Stimulated activated CD8-positive, alpha-beta memory T cell treated with anti-CD3 and anti-CD28 coated beads, Interleukin-12 subunit alpha, Interleukin-12 subunit beta, amount 100 ng/mL, for 24 hours (primary cell): ENCODE measurements around the gene CENPO.

Source experiments
- DNase-seq: peaks from one replicate; pipeline ENCODE4 v3.0.0-alpha.2; 2020; ENCODE audit errors: extremely low read depth

Gene CENPO

DNA sequence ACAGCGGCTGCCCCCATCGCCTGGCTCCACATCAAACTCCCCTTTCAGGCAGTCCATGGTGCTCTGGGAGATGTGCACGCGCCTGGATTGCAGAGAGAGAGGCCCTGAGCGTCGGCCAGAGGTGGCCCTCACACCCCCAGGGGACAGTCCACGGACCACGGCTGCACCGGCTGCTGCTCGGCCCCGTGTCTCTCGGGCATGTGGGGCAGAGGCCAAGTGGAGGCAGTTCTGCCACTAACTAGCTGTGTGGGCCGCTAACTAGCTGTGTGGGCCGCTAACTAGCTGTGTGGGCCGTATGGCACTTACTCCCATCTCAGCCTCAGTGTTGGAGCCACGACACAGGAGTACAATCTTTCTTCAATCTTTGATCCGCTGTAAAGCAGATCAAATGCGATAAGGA, 45.3 kb downstream of the CENPO start:
- no peak for DNase-seq

GRCh38 chr2:24839729-24840128, 46.5 kb downstream of the CENPO start:
- DNase-seq = no peak

DNA sequence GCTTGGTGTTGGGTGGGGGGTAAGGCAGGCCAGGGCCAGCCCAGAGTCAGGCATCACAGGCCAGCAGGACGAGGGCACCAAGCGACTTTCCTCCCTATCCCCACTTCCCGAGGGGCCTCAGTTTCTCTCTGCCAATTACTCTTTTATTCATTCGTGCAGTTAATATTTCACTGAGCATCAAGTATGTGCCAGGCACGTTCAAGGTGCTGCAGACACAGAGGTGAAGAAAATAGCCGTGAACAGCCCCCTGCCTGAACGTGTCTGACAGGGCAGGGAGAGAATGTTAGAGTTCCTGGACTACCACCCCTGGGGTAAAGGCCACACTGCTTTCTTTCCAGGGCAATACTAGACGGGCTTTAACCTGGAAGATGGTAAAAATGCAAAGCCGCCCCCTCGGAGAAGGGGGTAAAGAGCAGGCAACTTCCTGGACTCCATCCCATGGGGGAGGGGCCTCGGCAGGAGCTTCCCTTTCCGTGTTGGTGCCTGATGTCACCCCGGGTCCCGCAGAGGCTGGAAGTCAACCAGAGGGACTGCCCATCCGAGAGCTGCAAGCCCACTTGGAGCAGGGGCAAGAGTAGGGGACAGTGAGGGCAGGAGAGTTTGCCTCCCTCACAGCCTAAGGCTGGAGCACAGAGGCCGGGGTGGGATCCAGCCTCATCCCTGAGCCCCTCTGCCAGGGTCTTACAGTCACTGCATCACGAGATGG, 47.1 kb downstream of the CENPO start:
- no peak for DNase-seq

- no peak for DNase-seq
Measured at GRCh38 chr2:24840962-24841945, 48.0 kb downstream of the CENPO start.

GRCh38 chr2:24842081-24843050, 49.1 kb downstream of the CENPO start:
- DNase-seq = no peak

DNA sequence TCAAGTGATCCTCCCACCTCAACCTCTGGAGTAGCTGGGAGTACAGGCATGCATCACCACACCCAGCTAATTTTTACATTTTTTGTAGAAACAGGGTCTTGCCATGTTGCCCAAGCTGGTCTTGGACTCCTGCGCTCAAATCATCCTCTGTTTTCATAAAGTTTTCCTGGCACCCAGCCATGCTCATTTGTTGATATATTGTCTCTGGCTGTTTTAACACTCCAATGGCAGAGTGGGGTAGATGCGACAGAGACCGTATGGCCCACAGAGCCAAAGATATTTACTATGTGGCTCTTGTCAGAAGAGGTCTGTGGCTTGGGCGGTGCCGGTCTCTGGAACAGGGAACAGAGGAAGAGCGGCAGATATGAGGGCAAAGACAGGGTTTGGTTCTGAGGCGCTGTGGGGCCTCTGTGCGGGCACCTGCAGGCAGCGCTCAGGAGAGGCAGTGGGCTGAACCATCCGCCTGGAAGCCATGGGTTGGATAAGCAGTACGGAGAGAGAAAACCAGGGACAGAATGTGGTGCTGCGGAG, 50.2 kb downstream of the CENPO start:
- no peak for DNase-seq

DNA sequence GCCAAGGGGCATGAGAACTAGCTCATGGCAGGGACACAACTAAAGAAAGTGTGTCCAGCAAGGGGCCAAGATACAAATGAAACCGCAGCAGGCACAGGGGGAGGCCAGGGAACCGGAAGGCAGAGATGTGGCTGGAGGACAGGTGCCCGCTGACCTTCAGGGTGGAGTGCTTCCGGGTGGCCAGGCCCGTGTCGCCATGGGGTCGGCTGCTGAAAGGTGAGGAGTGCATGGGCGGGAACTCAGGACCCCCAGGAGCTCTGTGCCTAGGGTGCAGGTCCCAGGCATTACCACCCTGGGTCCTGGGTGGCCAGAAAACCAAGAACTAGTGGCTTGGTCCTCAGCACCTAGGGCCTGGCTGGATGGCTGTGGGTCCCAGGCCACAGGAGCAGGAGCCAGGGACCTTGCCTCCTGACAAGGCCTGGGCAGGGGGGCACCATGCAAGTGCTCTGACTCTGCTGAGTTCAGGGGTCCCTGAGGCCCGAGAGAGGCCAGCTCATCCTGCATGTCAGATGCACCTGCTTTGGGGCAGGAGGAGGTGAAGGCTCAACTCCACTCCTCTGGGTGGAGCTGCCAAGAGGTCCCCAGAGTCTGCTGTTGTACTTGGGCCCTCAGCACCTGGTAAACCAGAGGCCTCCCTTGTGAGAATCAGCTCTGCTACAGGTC, 50.9 kb downstream of the CENPO start:
- no peak for DNase-seq

DNA sequence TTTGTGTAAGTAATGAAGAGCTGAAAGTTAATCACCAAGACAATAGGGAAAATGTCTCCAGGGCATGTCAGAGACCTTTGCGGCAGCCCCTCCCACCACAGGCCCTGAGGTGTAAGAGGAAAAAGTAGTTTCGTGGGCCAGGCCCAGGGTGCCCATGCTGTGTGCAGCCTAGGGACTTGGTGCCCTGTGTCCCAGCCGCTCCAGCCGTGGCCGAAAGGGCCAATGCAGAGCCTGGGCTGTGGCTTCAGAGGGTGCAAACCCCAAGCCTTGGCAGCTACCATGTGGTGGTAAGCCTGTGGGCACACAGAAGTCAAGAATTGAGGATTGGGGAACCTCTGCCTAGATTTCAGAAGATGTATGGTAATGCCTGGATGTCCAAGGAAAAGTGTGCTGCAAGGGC, 52.5 kb downstream of the CENPO start:
- DNase-seq = no peak

- DNase-seq = no peak
Measured at GRCh38 chr2:24850944-24851343, 57.7 kb downstream of the CENPO start.

GRCh38 chr2:24852026-24852425, 58.8 kb downstream of the CENPO start:
- no peak for DNase-seq

- no peak for DNase-seq
Measured at GRCh38 chr2:24852431-24853020, 59.3 kb downstream of the CENPO start.

- DNase-seq = no peak
Measured at GRCh38 chr2:24853046-24853445, 59.8 kb downstream of the CENPO start.

DNA sequence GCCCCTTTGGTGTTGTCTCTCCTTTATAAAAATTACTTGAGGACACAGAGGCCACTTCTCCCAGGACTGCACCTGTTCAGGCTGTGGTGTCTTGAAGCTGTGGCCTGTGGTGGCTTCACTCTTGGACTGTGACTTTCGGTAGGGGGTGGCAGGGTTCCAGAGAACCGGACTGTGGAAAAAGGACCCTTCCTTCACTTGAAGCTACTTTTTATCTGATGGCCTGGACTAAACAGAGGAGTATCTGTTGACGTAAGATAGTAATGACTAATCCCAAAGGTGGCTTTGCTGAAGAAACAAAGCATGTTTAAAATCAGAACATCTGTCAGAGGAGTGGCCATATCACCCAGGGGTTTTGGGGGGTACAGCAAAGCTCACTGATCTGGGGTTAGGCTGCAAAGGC, 60.8 kb downstream of the CENPO start:
- no peak for DNase-seq

DNA sequence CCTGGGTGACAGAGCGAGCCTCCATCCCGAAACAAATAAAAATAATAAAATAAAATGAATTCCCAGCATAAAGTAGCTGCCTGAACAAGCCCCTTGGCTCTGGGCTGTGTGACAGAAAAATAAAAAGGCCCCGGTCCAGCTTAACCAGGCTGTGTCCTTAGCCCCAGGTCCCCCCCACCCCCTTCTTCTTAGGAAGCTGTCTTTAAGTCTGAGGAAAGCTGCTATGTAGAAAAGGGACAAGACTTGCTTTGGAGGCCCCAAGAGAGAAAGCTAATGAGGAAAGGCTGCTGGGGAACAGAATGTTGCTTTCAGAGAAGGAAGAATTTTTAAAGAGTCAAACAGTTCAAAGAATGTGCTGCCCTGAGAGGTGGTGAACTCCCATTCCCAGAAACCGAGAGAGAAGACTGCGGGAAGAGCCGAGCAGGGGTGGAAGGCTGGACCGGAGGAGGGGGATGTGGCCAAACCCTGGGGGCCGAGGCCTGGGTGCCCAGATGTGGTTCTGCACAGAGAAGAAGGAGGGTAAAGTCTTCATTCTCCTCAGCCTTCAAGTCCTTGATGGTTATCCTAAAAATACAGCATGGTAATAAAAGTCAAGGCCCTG, 61.9 kb downstream of the CENPO start:
- no peak for DNase-seq

DNA sequence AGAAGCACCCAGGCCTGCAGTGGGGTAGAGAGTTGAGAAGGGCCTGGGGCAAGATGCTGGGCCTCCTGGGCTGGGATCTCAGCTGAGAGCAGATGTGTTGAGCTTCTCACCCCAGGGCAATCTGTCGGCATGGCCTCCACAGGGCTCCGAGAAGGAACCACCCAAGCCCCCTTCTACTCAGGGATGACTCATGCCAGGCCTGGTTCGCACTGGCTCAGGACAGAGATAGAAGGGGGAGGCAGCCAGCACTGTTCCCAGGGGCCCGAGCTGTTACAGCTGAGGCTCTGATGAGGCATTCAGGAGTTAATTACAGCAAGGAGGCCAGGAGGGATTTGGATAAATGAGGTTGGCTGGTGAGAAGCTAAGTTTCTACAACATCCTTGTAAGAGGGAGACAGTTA, 62.5 kb downstream of the CENPO start:
- no peak for DNase-seq

GRCh38 chr2:24856791-24857211, 63.6 kb downstream of the CENPO start:
- no peak for DNase-seq

- DNase-seq = no peak
Measured at GRCh38 chr2:24857746-24858145, 64.5 kb downstream of the CENPO start.

DNA sequence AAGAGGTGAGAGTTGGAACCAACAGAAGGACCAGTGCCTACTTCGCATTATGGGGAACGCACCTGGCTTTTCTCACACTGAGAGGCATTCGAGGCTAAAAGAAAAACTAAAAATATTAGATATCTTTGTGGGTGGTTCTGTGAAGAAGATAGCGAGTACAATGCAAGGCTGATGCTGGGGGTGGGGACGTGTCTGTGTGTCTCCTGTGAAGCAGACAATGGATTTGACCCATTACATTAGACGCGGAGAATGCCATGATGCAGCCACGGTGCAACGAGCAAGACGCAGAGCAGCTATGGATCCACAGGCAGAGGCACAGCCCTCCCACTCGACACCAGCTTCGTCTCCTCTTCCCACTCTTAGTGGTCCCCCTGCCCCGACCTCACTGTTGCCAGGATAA, 65.8 kb downstream of the CENPO start:
- DNase-seq = no peak

DNA sequence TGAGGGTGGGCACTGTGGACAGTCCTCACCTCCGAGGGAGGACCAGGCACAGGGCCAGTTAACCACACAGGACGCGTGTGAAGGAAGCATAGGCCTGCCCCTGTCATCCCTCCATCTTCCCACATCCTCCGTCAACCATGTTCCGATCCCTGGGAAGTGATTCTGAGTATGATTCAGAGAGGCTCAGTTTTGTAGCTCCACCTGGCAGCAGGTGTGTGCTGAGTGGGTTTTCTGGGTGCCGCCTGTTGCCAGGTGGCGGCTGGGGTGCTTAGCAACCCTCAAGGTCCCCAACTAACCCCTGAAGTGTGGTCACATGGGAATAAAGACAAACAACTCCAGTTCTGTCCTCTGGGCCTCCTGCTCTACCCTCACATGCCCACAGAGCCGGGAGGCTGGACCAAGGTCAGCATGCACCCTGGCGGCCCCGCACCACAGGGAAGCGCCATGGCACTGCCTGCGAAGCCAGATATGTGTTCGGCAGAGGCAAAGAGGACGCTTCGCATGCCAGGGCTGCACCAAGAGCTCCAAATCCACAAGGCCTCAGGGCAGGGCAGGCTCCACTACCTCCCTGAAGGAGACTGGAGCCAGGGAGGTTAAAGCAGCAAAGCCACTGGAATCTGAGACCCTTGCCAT, 66.9 kb downstream of the CENPO start:
- no peak for DNase-seq

- no peak for DNase-seq
Measured at GRCh38 chr2:24860631-24861030, 67.4 kb downstream of the CENPO start.
